HG02763 (cell line): ENCODE results near the gene PPARG.
"Not testable (repeated sequence)": the region's sequence is repeated elsewhere in the genome, so short reads cannot be mapped to it uniquely, and the experiment has no call there.

Experiments used
- ATAC-seq: cut with Tn5 transposase; IDR thresholded peaks from one replicate; pipeline ENCODE4 v1.9.1; 2021; ENCODE audit warnings: mild to moderate bottlenecking, moderate library complexity; ENCODE audit not compliant: unreplicated experiment

The PPARG gene

DNA sequence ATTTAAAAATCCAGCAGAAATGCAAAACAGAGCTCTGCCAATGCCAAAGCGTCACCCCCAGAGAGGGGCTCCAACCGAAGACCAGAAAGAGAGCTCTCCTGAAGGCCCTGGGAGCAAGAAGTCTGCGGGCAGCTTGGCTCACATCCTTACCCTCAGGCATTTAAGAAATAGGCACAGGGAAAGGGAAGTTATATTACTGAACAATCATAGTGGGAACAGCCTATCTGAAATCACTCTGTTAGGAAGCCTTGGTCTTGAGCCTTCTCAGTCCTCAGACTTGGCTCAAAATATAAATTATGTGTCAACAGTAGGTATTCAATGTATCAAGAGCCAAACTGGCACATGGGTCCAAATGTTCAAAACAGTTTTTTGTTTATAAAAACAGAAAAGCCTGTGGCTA, 10.3 kb upstream of the PPARG start:
- ATAC-seq: no peak

DNA sequence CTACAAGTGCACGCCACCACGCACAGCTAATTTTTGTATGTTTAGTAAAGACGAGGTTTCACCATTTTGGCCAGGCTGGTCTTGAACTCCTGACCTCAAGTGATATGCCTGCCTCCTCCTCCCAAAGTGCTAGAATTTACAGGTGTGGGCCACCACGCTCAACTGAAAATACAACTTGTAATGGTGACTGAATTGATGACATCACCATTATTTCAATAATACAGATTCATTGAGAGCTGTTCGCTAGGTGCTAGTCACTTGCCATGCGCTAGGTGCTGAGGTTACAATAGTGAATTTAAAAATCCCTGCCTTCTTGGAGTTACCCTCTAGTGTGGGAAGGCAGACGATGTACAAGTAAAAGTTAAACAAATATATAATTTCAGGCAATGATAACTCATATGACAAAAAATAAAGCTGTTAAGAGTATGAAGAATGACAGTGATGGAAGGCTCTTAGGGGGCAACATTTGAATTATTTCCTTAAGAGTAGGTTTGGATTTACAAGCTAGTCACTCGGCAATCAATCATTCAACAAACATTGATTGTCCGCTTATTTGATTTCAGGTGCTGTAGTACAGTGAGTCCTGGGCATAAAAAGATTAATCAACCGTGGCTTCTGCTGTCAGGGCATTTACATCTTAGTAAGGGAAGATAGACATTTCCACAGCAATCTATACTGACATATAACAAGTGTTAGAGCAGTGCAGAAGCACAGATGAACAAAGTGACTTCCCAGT, 9.1 kb upstream of the PPARG start:
- no peak for ATAC-seq

DNA sequence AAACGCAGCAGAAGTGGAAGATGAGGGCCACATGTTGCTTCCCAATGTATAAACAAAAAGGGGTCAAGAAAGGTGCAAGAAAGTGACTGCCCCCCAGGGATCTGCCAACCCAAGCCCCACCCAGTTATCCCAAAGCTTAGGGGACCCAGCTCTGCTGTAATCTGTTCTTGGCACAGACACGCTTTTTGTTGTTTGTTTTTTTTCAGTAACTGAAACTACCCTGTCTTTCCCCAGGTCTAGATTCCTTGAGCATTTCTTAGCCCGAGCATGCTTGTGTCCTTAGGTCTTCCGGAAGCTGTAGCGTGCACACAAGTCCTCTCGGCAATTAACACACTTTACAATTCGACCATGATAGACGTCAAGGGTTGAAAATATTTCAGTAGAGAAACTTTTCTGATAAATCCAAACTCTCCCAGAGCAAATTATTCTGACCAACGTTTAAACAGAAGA, 8.5 kb upstream of the PPARG start:
- ATAC-seq: no peak

DNA sequence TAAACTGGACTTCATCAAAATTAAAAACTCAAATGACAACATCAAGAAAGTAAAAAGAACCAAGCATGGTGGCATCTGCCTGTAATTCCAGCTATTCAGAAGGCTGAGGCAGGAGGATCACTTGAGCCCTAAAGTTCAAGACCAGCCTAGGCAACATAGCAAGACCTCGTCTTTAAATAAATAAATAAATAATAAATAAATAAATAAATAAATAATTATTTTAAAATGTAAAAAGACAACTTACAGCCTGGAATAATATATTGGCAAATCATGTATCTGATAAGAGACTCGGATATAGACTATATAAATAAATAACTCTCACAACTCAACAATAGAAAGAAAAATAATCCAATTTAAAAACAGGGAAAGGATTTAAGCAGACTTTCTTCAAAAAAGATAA, 4.3 kb upstream of the PPARG start:
- no peak for ATAC-seq

DNA sequence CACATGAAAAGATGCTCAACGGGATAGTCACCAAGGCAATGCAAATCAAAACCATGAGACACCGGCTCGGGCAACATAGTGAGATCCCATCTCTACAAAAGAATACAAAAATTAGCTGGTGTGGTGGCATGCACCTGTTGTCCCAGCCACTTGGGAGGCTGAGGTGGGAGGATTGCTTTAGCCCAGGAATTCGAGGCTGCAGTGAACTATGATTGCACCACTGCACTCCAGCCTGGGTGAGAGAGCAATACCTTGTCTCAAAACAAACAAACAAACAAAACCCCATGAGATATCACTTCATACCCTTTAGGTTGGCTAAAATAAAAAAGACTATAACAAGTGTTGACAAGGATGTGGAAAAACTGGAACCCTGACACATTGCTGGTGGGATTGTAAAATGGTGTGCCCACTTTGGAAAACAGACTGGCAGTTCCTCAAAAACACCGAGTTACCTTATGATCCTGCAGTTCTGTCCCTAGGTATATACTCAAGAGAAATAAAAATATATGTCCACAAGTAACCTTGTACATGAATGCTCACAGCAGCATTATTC, 3.8 kb upstream of the PPARG start:
- no peak for ATAC-seq

DNA sequence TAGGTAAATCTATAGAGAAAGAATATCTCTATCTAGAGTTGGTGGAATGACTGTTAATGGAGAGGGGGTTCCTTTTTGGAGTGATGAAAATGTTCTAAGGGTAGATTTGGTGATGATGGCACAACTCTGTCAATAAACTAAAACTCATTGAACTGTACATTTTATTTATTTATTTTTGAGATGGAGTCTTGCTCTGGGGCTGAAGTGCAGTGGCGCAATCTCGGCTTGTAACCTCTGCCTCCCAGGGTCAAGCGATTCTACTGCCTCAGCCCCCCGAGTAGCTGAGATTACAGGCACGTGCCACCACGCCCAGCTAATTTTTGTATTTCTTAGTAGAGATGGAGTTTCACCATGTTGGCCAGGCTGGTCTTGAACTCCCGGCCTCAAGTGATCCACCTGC, 3.1 kb upstream of the PPARG start:
- not testable (repeated sequence) for ATAC-seq

DNA sequence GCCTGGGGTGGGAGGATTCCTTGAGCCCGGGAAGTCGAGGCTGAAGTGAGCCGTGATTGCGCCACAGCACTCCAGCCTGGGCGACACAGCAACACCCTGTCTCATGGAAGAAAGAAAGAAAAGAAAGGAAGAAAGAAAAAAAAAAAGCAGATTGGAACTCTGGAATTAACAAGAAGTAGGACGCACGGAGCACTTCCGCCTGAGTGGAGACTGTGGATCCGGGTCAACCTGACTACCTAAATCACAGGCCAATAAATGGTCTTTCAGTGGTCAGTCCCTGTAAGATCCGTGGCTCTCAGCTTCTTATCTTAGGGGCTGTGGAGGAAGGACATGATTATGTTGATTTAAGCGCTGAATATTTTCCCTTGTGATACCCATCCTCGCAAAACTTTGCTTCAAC, 2.4 kb upstream of the PPARG start:
- no peak for ATAC-seq

DNA sequence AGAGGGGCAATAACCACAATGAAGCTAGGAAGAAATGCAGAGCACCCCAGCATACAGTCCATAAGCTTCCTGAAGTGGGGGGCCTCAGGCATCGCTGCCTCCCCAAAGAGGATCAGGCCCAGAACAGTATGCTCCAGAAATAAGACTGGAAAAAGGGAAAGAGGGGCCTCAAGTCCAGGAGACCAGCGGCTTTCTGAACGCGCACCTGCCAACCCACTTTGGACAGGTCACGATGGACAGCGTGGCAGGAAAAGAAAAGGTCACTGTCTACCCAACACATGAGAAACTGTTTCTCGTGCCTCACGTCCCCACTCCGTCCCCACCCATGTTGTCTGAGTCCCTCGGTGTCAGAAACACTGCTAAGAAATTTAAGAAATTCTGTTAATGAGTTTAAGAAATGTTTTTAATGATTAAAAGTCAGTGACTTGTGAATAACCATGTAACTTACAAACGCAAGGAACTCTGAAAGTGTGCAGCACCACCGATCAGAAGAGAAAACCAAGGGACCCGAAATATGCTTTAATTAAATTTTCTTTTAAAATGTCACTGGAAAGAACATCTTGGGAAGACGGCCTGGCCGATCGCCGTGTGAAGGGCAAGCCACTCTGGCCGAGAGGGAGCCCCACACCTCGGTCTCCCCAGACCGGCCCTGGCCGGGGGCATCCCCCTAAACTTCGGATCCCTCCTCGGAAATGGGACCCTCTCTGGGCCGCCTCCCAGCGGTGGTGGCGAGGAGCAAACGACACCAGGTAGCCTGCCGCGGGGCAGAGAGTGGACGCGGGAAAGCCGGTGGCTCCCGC, 1.7 kb upstream of the PPARG start:
- ATAC-seq: no peak

DNA sequence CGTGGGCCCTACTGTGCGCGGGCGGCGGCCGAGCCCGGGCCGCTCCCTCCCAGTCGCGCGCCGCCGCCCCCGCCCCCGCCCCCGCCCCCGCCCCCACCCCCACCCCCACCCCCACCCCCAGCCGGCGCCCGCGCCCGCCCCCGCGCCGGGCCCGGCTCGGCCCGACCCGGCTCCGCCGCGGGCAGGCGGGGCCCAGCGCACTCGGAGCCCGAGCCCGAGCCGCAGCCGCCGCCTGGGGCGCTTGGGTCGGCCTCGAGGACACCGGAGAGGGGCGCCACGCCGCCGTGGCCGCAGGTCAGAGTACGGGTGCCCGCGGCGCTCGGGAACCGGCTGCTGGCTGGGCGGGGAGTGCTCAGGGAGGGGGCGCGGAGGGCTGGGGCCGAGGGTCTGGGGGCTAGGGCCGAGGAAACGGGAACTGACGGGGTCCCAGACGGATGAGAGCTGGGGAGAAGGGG, 1.1 kb upstream of the PPARG start:
- no peak for ATAC-seq

DNA sequence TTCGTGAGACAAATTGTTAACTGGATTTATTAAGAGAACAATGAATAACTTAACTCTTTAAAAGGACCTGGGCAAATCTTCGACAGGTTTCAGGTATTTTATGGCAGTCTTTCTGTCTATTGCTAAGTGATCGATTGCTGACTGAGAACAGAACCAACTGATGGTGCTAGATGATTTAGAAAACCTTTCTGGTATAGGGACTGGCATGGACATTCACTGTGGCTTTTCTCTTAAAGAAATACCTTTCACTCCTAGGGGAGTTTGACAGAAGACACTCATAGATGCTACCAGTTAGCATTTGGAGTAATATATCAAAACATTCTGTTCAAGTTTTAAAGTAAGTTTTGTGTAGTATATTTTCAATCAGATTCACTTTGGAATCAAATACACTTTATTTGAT, 654 bp downstream of the PPARG start:
- ATAC-seq: no peak

DNA sequence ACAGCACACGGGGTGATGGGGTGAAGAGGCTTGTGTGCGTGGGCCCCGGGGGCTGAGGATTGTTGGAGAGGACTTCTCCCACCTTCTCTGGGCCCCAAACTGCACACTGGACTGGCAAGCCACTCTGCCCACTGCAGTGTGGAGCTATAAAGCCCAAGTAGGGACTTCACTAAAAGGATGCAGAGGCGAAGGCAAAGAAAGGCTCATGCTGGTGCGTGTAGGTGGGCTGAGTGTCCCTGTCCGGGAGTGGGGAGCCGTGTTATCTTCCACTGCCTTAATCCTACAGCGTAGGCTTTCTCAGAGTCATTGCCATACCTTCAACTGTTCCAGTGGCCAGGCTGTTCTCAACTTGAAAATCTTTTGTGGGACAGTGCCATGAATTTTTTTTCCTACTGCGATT, 3.9 kb downstream of the PPARG start:
- no peak for ATAC-seq

DNA sequence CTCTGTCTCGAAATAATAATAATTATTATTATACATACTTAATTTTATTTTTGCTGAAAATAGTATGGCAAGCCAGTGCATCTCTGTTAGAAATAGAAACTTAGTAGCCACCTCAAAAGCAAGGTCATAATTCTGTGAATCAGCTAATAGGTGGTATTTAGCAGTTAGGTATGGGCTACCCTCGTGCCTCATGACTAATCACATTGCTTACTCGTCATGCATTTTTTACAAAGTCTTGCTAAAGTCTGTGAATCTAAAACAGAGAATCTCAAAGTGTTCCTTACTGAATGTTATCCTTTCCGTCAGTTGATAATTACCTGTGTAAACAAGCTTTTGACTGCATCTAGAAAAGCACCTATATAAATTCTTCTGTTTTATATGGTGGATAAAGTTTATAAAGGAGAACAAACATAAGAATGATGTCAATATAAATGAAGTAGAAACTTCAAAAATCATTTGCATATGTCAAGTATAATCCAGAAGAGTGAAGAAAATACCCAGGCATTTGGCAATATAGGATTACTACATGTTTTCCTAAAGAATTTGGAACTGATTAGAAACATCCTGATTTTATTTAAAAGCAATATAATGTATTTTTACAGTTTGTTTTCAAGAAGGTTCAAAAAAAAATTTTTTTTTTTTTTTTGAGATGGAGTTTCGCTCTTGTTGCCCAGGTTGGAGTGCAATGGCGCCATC, 6.2 kb downstream of the PPARG start:
- no peak for ATAC-seq

DNA sequence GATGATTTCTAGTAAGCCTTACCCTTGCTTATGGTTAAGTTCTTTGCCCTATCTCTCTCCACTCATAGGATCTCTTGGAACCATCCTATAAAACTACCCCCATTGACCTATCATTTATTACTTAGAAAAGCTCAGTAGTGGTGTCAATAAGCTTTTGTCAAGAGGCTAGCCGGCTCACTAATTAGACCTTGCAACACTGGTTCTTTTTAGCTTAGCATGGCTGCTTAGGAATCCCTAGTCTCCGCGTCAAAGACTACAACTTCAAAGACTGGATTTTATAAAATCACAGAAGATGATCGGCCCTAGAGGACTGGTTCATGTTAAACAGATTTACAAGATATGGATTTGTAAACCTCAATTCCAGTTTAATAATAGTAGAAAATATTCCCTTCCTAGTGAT, 7.6 kb downstream of the PPARG start:
- ATAC-seq: no peak

DNA sequence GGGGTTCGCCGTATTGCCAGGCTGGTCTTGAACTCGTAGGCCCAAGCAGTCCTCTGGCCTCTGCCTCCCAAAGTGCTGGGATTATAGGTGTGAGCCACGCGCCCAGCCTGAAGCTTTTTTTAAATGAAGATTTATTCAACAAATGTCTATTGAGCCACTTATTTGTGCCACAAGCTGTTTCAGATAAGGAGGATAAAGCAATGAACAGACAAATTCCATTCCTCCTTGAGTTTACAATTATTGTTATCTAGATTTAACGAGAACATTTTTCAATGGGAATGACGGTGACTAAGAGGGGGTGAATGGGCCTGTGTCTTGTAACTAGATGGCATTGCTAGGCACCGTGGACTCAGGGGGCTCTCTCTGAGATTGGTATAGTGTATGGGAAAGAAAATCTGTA, 10.2 kb downstream of the PPARG start:
- no peak for ATAC-seq

DNA sequence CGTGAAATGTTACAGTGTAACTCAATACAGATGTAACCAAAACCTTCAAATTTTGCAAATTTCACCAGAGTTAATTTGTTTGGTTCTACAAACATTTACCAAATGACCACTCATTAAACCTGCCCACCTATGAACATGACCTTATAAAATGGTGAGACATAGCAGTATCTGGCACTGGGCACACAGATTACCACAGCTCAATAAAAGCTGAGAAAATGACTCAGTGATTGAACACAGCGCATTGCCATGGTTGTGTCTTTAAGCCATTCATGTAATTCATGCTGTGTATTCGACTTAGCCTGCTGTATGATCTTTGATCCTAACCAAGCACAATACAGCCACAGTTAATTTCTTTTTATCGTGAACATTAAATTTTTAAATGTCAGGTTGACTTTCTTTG, 11.3 kb downstream of the PPARG start:
- no peak for ATAC-seq

DNA sequence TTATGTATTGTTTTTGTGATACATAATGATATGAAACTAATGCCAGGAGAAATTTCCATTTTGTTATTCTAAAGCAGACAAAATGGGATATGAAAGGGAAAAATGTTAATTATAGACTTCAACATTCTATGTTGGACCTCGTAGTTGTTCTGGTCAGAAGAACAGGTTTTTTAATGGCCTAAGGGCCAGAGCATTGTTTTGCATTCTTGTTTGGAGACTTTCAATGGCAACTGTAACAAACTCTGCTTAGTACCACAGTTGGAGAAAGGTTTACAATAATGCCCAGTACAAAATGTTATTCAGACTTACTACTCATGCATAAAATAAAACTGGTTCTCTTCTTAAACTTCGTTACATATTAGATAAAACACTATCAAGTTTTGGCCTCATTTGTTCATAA, 12.2 kb downstream of the PPARG start:
- no peak for ATAC-seq

DNA sequence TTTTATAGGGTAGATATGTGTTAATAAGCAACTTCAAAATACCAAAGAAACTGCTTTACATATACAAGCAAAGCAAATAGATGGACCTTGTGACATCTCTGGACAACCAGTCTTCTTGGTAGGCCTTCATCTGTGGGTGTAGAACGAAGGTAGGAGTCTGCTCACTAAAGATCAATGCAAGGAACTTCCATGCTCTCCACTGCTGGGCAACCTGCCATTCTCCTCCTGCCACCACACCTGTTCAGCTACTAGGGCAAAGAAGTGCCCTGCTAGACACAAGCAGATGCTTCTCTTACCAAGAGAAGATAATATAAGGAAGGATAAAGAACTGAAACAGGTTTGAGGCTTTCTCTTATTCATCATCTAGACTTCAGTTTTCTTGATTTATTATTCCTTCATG, 12.6 kb downstream of the PPARG start:
- no peak for ATAC-seq

DNA sequence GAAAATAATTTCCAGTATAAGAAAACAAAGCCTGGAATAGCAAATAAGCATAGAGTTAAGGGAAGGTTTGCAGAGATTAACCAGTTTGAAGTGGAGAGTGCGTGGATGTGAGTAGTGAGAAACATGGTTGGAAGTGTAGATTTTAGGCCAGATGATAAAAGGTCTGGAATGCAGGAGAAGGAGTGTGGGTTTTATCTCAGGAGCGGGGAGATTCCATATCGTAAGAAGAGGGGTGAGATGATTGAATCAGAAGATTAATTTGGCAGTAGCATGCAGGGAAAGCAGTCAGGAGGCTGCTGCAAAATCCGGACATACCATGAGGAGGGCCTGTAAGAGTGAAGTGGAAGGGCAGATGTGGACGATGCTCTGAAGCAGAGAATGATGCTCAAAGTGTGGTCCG, 13.7 kb downstream of the PPARG start:
- ATAC-seq: no peak

DNA sequence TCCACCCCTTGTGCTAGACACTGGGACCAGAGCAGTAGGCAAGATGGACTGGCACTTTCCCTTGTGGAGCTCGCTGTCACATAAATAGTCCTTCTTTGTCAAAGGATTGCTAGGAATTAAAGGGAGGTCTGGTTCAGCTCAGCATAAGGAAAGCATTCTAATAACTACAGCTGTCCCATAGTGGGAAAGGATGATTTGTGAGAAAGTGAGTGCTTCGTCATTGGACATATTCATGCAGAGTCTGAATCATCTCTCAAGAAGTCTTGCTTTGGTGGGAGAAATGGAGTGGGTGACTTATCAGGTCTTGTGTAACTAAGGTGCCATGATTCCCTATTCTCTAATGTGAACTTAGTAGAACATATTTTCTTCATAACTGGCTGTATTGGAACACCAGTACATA, 14.7 kb downstream of the PPARG start:
- ATAC-seq: no peak

DNA sequence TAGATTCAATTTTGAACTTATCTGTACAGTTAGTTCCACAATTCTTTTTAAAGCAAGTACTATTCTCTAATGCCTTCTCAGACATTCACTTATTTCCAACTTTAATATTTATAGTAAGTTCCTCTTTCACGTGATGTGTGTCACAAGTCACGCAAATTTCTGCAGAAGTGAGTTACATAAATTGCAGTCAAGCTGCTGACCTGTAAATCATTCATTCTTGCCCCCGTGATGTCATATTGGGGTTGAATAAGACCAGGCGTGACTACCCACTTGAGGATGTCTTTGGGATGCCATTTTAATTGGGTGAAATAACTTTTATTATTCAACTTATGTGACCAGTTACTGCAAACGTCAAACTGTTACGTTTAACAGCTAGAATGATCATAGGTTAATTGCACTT, 15.1 kb downstream of the PPARG start:
- no peak for ATAC-seq

DNA sequence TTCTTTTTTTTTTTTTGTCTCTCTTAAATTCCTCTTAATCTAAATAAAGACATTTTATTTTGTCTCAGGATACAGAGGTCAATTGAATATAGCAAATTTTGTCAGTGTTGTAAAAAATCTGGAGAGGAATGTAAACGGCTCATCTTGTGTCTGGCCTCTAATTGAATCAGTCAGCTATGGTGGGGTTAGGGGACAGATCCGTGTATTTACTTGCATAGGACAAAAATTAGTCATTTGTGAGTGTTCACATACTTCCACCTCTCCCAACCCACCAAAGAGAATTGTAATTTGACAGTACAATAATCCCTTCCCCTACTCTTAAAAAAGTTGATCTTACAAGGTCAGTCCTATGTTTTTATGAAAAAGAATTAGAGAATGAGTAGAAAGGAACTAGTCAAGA, 18.3 kb downstream of the PPARG start:
- ATAC-seq: no peak

DNA sequence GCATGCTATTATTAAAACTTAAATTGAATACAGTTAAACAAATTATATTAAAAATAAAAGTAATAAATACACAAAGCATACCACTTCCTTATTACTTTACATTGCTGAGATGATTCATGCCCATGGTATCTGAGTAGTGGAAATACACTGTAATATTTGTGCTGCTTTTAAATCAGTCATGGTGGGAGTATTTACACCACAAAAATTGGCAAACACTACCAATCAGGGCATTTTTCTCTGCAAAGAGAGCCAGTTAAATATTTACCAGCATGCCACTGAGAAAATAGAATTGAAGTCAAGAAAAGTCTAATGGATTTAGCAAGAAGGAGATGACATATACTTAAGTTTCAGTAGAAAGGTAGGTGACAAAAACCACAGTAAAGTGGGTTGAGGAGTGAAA, 19.6 kb downstream of the PPARG start:
- ATAC-seq: no peak
